Fibroblast of skin of left quadriceps (primary cell): ENCODE results near the gene OGG1.

Source experiments
- DNase-seq, 2 experiments: peaks; one replicate each; pipeline ENCODE4 v3.0.0-alpha.2; 2013; ENCODE audit warnings: low read depth in 2 of 2

OGG1 gene

GRCh38 chr3:9785602-9786001 is 35.9 kb downstream of the OGG1 start:
- no peak for DNase-seq

GRCh38 chr3:9786209-9786739 is 36.5 kb downstream of the OGG1 start:
- DNase-seq = no peak

GRCh38 chr3:9786825-9787669 is 37.3 kb downstream of the OGG1 start:
- DNase-seq = no peak

DNA sequence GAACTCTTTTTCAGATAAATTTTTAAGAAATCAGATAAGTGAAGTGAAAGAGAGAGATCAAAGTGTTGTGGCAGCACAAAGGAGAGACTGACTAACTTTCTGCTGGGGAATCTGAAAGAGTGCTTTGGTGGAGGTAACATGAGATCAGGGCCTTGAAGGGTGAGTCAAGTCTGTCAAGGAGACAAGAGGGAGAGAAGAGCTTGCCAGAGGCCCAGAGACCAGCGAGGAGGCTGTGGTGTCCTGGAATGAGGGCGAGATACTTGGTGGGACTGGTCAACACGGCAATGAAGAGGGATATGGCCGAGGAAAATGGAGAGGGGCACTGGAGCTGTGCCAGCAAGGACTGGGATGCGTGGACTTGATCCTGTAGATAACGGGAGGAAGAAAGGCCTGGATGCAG is 38.0 kb downstream of the OGG1 start:
- DNase-seq = no peak

- no peak for DNase-seq
Observed at GRCh38 chr3:9791127-9791526, 41.4 kb downstream of the OGG1 start.

- DNase-seq = no peak
Observed at GRCh38 chr3:9791790-9792404, 42.1 kb downstream of the OGG1 start.

DNA sequence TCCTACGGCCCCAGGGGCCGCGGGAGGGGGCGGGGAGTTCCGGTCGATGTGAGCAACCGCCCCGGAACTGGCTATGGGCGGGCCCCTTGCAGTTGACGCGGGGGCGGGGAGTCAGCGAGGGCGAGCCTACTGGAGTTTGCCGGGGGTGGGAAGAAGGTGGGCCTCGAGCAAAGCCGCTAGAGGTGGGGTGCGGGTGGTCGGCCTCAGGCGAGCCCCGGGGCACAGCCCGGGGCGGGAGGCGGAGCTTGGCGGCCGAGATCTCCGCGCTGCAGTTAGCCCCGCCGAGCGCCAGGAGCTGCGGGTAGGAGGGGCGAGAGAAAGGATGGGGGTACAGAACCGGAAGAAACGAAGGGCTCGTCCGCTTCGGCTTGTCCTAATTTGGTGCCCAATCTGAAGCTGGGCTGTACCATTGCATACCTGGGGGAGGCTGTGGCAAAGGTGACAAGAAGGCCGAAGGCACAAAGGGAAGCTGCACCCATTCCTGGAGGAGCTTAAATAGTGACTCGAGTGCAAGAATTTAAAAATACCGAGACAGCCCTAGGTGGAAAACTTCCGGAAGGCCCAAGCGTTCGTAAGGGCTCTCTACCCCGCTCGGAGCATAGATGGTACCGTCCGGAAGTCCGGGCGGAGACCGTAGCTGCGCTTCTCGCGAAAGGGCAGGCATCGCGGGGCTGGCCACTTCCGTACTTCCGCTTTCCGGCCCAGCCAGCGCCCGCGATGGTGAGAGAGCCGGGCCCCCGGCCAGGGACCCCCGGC is 42.8 kb downstream of the OGG1 start, which contains the start of the genes ARPC4 and TADA3:
ARPC4 (plus strand) TSS at position 678 of the 756 bp plus-strand sequence; CDS start at position 718, 40 bp downstream.
TADA3 (minus strand) TSS at position 69 of the 756 bp plus-strand sequence. CDS start 1,007 bp downstream, outside the sequence.
- DNase-seq = peak; percentile 96

DNA sequence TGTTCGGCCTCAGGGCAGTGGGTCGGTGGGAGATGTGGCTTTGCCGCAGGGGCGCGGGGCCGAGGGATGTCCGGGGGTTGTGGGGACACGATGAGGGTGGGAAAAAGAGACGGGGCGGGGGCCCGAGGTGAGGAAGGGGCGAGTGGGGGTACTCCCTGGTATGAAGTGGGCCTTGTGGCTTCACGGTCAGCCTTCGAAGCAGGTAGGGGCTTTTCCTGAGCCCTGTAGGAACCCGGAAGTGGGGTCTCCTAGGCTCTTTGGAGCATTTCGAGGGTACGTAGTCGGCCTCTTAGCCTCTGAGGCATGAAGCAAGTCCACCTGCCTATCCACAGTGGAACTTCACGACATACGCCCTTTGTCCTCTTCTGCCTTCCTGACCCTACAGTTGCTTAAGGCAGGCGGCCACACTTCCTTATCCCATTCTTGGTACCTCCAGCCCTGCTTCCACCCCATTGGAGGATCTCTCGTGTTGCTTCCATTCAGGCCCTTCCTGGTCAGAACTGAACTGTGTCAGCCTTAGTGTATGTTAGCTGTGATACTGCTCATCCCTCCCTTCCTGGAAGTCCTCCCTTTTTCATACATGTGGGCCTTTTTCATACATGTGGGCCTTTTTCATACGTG is 43.5 kb downstream of the OGG1 start:
- no peak for DNase-seq

GRCh38 chr3:9794400-9794799 is 44.6 kb downstream of the OGG1 start:
- DNase-seq = no peak

- DNase-seq = no peak
Observed at GRCh38 chr3:9795207-9795606, 45.5 kb downstream of the OGG1 start.

- no peak for DNase-seq
Observed at GRCh38 chr3:9797196-9797945, 47.6 kb downstream of the OGG1 start.

DNA sequence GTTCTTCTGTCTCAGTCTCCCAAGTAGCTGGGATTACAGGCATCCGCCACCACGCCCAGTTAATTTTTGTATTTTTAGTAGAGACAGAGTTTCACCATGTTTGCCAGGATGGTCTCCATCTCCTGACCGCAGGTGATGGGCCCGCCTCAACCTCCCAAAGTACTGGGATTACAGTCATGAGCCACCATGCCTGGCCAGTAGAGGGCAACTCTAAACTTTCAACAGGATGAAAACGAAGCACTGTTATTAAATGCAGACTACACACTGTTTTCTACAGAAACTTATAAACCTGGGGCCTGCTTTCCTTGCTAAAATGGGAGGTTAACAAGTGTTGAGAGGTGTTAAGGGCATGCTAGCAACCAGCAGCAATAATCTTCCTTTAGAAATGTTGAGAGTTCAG is 50.8 kb downstream of the OGG1 start:
- no peak for DNase-seq

- DNase-seq = no peak
Observed at GRCh38 chr3:9803494-9803893, 53.7 kb downstream of the OGG1 start.

DNA sequence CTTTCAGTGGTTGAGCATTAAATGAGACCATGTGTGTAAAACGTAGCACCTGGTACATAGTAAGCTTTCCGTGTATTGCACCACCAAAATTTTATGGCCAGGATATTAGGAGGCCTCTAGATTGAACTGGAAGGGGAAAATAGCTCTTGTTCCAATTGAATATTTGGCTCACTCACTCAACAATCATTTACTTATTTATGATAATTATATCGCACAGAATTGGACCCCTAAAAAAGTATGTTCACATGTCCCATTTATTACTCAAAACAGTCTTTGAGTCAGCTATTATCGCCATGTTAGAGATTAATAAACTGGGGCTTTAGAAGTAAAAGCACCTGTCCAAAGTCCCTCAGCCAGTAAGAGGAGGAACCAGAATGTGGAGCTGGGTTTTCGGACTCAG is 55.2 kb downstream of the OGG1 start:
- DNase-seq = no peak

- DNase-seq = no peak
Observed at GRCh38 chr3:9806137-9806536, 56.4 kb downstream of the OGG1 start.
